Karpas-422 (cell line): ENCODE results near the gene SDK1. TPM values are rescaled to one million over a fixed set of nuclear protein-coding genes. Genes with fewer than 3 reads are reported as not detected.

ENCODE experiments used
- DNase-seq: peaks from one replicate; pipeline ENCODE4 v3.0.0-alpha.2; 2015
- H2AFZ ChIP-seq: fragments of 200-600 bp; sonication (generic); 2 replicates; pipeline ENCODE4 v1.6.1; 2014; ENCODE audit warnings: antibody characterized with exemption, low read length, mixed read lengths
- H3K27ac ChIP-seq: fragments of 200-600 bp; sonication (generic); 2 replicates; pipeline ENCODE4 v1.5.1; 2014; ENCODE audit warnings: mild to moderate bottlenecking, low read length, moderate library complexity
- H3K27me3 ChIP-seq: fragments of 200-600 bp; sonication (generic); 2 replicates; pipeline ENCODE4 v1.6.1; 2014; ENCODE audit warnings: low read length, mixed read lengths
- H3K36me3 ChIP-seq: fragments of 200-600 bp; sonication (generic); 2 replicates; pipeline ENCODE4 v1.6.1; 2014; ENCODE audit warnings: low read length, mixed read lengths; ENCODE audit not compliant: insufficient read depth
- H3K4me1 ChIP-seq: fragments of 200-600 bp; sonication (generic); 2 replicates; pipeline ENCODE4 v1.6.1; 2014; ENCODE audit warnings: mild to moderate bottlenecking, low read length, mixed read lengths
- H3K4me2 ChIP-seq: fragments of 200-600 bp; sonication (generic); 2 replicates; pipeline ENCODE4 v1.6.1; 2014; ENCODE audit warnings: low read length, low read depth, mild to moderate bottlenecking; ENCODE audit not compliant: poor library complexity, severe bottlenecking
- H3K4me3 ChIP-seq: fragments of 200-600 bp; sonication (generic); 2 replicates; pipeline ENCODE4 v1.5.1; 2014; ENCODE audit warnings: mild to moderate bottlenecking, antibody characterized with exemption, low read length, mixed read lengths
- H3K79me2 ChIP-seq: fragments of 200-600 bp; sonication (generic); 2 replicates; pipeline ENCODE4 v1.6.1; 2014; ENCODE audit warnings: mild to moderate bottlenecking, low read length, mixed read lengths
- H3K9ac ChIP-seq: fragments of 200-600 bp; sonication (generic); 2 replicates; pipeline ENCODE4 v1.6.0; 2014; ENCODE audit warnings: low read length
- H3K9me2 ChIP-seq: fragments of 200-600 bp; sonication (generic), shearing (Covaris generic); replicated peaks from 2 replicates; pipeline ENCODE4 v1.6.0; 2014; ENCODE audit warnings: mild to moderate bottlenecking, low read length, moderate library complexity; ENCODE audit not compliant: insufficient read depth
- H3K9me3 ChIP-seq: fragments of 300-700, 200-600 bp; sonication (generic); 2 replicates; pipeline ENCODE4 v1.6.1; 2014; ENCODE audit warnings: low read length, mixed read lengths
- H4K20me1 ChIP-seq: fragments of 200-600 bp; sonication (generic); 2 replicates; pipeline ENCODE4 v1.6.1; 2014; ENCODE audit warnings: mild to moderate bottlenecking, antibody characterized with exemption, low read length, low read depth; ENCODE audit not compliant: insufficient read depth
- total RNA-seq: library from RNA; depleted of rRNA; stranded (reverse); fragments of >200 nt; shearing (Covaris generic); gene quantifications from 2 replicates; pipeline ENCODE4 v1.2.3, GENCODE V29; 2014; ENCODE audit warnings: low replicate concordance

SDK1 gene
- total RNA-seq, 1 experiment from 2014 or later, result not detected

DNA sequence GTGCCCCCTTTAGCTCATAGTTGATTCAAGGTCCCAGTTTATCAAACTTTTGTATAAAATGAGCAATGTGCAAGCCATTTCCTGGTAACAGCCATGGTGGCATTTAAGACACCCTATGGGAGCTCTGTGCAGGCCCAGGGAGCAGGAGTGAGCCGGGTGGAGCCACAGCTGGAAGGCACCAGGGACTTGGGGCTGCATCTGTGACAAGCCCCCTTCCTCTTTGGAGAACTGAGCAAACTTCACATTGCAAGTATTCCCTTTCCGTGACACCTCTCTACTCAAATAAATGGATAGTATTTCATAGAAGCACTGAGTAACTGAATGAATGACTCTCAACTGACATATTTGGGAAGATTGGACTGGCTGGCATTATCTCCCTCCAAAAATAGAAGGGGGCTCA is 822.3 kb downstream of the SDK1 start:
- Histone ChIP-seq H3K4me2 (no peak overlapping the region), H3K4me3 (no peak overlapping the region), H3K4me1 (no peaks in the 10 kb centered on the region), H4K20me1 (no peaks in the 10 kb centered on the region), H3K36me3 (no peaks in the 10 kb centered on the region), H3K27ac (no peak overlapping the region), H2AFZ (no peak overlapping the region), H3K9me3 (peaks cover 3% of the 10 kb centered on the region; the same call in 1 of the 2 replicates), H3K27me3 (no peaks in the 10 kb centered on the region), H3K79me2 (no peaks in the 10 kb centered on the region), H3K9ac (no peak overlapping the region), H3K9me2 (no peaks in the 10 kb centered on the region)
- no peak for DNase-seq

DNA sequence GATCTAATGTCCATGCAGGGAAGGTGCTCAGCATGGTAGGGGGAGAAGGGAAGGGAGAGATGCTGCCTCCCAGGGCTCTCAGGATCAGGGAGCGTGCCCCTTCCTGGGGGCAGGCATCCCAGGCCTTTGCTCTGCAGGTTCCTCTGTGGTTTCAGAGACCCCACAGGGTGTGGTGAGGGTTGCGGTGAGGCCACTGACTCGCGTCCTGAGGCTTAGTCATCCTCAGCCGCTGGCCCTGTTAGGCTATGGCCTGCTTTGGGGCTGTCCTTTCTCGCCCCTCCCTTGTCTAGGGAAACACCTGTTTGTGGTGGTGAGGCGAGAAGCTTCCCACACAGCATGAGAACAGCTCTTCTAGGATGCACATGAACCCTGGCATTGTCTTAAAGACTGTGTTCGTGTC is 822.8 kb downstream of the SDK1 start:
- H3K27me3 ChIP-seq, result no peaks in the 10 kb centered on the region
- no peak overlapping the region for H3K27ac ChIP-seq
- H3K4me2 ChIP-seq, result no peak overlapping the region
- H2AFZ ChIP-seq, result no peak overlapping the region
- H3K9me3 ChIP-seq, result 0 out of 2 replicates have a peak, but pooled peaks cover 3% of the 10 kb centered on the region
- no peak for DNase-seq
- H3K4me1 ChIP-seq, result no peaks in the 10 kb centered on the region
- no peaks in the 10 kb centered on the region for H4K20me1 ChIP-seq
- H3K9ac ChIP-seq, result no peak overlapping the region
- no peak overlapping the region for H3K4me3 ChIP-seq
- no peaks in the 10 kb centered on the region for H3K36me3 ChIP-seq
- H3K9me2 ChIP-seq, result no peaks in the 10 kb centered on the region
- H3K79me2 ChIP-seq, result no peaks in the 10 kb centered on the region

DNA sequence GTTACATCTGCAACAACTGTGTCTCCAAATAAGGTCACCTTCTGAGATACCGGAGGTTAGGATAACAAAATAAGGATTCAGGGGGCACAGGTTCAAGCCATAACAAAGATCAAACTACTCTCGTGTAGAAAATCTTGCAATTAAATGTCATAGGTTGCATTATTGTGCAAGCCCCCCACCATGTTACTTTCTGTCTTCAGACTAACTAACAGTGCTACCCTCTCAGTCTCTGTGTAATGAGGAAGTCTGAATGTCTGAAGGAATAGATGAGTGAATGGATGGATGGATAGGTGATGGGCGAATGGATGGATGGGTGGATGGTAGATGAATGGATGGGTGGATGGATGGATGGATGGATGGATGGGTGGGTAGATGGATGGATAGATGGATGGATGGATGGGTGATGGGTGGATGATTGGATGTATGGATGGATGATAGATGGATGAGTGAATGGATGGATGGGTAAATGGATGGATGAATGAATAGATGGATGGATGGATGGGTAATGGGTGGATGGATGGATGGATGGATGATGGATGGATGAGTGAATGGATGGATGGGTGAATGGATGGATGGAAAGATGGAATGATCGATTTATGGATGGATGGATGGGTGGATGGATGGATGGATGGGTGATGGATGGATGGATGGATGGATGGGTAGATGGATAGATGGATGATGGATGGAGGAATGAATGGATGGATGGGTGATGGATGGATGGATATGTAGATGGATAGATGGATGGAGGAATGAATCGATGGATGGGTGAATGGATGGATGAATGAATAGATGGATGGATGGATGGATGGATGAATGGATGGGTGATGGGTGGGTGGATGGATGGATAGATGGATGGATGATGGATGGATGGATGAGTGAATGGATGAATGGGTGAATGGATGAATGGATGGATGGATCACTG is 823.8 kb downstream of the SDK1 start:
- no peaks in the 10 kb centered on the region for H3K4me1 ChIP-seq
- H3K27ac ChIP-seq, result no peak overlapping the region
- no peaks in the 10 kb centered on the region for H4K20me1 ChIP-seq
- H3K4me2 ChIP-seq, result no peak overlapping the region
- H2AFZ ChIP-seq, result no peak overlapping the region
- H3K36me3 ChIP-seq, result no peaks in the 10 kb centered on the region
- 0 out of 2 replicates have a peak, but pooled peaks cover 3% of the 10 kb centered on the region for H3K9me3 ChIP-seq
- H3K79me2 ChIP-seq, result no peaks in the 10 kb centered on the region
- H3K4me3 ChIP-seq, result no peak overlapping the region
- no peaks in the 10 kb centered on the region for H3K9me2 ChIP-seq
- H3K27me3 ChIP-seq, result no peaks in the 10 kb centered on the region
- H3K9ac ChIP-seq, result no peak overlapping the region
- no peak for DNase-seq

DNA sequence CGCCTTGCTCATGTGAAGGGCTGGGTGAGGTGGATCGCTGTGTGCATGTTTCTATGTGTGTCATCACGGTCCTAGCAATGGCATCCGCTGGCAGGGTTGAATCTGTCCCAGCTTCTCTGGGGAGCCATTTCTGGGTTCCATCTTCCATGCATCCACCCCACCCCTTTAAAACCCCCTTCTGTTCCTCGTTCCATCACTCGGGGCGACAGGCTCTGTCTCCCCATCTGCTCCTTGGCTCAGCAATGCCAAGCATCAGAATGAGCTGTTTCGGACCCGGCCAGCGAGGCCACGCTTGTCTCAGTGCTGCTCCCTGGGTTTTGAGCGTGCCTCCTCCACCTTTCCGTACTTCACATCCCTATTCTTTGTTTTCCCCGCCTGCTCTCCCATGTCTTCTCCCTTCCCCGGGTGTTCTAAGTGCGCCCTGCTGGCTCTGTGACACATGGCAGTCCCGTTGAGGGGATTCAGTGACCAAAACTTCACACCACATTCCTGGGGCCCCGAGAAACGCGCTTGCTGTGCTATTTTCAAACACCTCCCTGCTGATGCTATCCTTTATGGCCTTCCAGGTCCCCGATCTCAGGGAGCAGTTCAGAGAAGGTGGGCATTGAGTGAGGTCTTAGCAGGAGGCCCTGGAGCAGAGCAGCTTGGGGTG is 827.0 kb downstream of the SDK1 start:
- Histone ChIP-seq H3K36me3 (no peaks in the 10 kb centered on the region), H4K20me1 (no peaks in the 10 kb centered on the region), H3K4me1 (no peaks in the 10 kb centered on the region), H3K4me2 (no peak overlapping the region), H3K4me3 (no peak overlapping the region), H3K79me2 (no peaks in the 10 kb centered on the region), H3K9ac (no peak overlapping the region), H3K27me3 (no peaks in the 10 kb centered on the region), H3K9me3 (no peaks in the 10 kb centered on the region), H3K9me2 (no peaks in the 10 kb centered on the region), H3K27ac (no peak overlapping the region), H2AFZ (no peak overlapping the region)
- no peak for DNase-seq

DNA sequence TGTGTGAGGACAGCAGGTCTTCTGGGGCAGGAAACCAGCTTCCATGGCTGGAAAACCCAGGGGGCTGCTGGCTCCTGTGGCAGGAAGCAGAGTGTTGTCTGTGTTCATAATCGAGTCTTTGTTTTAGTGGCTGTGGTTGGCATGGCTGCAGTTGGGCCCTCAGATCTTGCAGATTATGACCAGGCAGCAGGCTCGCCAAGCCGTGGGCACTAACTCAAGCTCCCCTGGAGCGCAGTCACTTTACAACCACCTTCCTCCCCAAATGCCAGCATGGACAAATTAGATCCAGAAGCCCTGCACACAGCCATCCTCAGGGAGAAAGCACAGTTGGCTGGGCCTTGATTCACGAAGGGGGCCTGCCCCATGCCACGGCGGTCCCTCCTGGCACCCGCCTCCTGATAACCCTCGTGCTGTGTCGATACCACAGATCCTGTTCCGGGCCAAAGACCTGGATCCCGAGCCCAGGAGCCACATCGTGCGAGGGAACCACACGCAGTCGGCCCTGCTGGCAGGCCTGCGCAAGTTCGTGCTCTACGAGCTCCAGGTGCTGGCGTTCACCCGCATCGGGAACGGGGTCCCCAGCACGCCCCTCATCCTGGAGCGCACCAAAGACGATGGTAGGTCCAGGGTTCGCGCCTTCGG is 828.5 kb downstream of the SDK1 start:
- DNase-seq, result no peak
- Histone ChIP-seq H3K9ac (no peak overlapping the region), H3K36me3 (no peaks in the 10 kb centered on the region), H3K9me3 (no peaks in the 10 kb centered on the region), H3K27ac (no peak overlapping the region), H3K27me3 (no peaks in the 10 kb centered on the region), H3K4me3 (no peak overlapping the region), H2AFZ (no peak overlapping the region), H4K20me1 (no peaks in the 10 kb centered on the region), H3K4me1 (no peaks in the 10 kb centered on the region), H3K4me2 (no peak overlapping the region), H3K9me2 (no peaks in the 10 kb centered on the region), H3K79me2 (no peaks in the 10 kb centered on the region)

DNA sequence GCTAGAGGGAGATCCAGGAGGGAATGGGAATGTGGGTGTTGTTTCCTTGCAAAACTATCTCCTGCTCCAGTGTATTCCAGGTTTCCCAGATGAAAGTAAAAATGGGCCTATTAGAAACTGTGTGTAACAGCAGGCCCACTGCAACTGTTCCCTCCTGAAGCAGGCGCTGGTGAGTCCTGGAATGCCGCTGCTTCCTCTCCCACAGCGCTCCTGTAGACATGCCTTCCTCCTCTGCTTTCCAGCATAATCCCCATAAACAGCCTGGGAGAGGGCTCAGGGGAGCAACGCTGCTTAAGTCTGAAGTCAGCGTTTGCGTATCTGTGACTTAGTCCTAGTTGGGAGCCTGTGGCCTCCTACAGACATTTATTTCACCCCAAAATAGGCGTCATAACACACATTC is 830.0 kb downstream of the SDK1 start:
- Histone ChIP-seq H3K27ac (no peak overlapping the region), H3K79me2 (no peaks in the 10 kb centered on the region), H3K27me3 (no peaks in the 10 kb centered on the region), H3K36me3 (no peaks in the 10 kb centered on the region), H3K9ac (no peak overlapping the region), H3K4me3 (no peak overlapping the region), H3K4me1 (no peaks in the 10 kb centered on the region), H2AFZ (no peak overlapping the region), H3K4me2 (no peak overlapping the region), H3K9me3 (no peaks in the 10 kb centered on the region), H4K20me1 (no peaks in the 10 kb centered on the region), H3K9me2 (no peaks in the 10 kb centered on the region)
- DNase-seq, result no peak

DNA sequence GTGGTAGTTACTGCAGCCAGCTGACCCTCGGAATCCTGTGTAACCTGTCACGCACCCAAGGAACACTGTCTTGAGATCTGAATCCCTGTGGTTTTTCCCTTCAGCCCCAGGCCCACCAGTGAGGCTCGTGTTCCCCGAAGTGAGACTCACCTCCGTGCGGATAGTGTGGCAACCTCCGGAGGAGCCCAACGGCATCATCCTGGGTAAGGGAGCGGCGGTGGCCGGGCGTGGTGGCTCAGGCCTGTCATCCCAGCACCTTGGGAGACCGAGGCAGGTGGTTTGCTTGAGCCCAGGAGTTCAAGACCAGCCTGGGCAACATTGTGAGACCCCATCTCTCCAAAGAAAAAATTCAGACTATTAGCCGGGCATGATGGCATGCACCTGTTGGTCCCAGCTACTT is 831.2 kb downstream of the SDK1 start:
- Histone ChIP-seq H2AFZ (no peak overlapping the region), H3K9ac (no peak overlapping the region), H3K9me3 (no peaks in the 10 kb centered on the region), H3K27me3 (no peaks in the 10 kb centered on the region), H3K4me3 (no peak overlapping the region), H3K36me3 (no peaks in the 10 kb centered on the region), H3K79me2 (no peaks in the 10 kb centered on the region), H3K27ac (no peak overlapping the region), H3K4me1 (no peaks in the 10 kb centered on the region), H3K9me2 (no peaks in the 10 kb centered on the region), H4K20me1 (no peaks in the 10 kb centered on the region), H3K4me2 (no peak overlapping the region)
- DNase-seq, result no peak

DNA sequence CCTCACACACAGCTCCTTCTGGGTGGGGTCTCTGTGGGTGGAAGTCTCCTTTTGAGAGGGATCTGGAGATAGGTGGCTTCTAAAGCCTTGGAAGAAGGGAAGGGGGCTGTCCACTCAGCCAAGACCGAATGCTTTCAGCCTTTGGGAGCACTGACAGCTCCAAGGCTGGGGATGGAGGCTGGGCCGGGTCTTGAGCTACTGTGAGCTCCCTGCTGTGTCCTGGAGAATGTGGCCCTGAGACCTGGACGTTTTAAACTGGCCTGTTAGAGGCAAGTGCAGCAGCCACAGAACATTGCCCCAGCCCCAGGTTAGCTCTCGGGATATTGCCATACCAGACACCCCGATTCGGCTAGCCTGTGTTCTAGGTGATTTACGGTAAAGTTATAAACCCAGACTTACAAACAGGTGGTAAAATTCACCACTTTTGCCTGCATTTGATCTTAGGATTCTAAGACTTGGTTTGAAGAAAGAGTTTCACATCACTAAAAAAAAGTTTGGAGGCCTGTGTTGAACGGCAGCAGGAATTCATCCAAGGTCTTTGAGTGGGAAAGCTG is 832.5 kb downstream of the SDK1 start:
- no peaks in the 10 kb centered on the region for H4K20me1 ChIP-seq
- no peaks in the 10 kb centered on the region for H3K36me3 ChIP-seq
- no peak for DNase-seq
- H3K27me3 ChIP-seq, result no peaks in the 10 kb centered on the region
- H3K9ac ChIP-seq, result no peak overlapping the region
- no peak overlapping the region for H3K27ac ChIP-seq
- no peaks in the 10 kb centered on the region for H3K4me1 ChIP-seq
- H3K79me2 ChIP-seq, result no peaks in the 10 kb centered on the region
- no peaks in the 10 kb centered on the region for H3K9me2 ChIP-seq
- H2AFZ ChIP-seq, result no peak overlapping the region
- H3K4me3 ChIP-seq, result no peak overlapping the region
- H3K9me3 ChIP-seq, result no peaks in the 10 kb centered on the region
- no peak overlapping the region for H3K4me2 ChIP-seq
